HK-2 (cell line): Measurements from ENCODE around the gene STAB2.

Experiments
- DNase-seq: peaks from one replicate; pipeline ENCODE4 v3.0.0-alpha.2; 2018; ENCODE audit not compliant: unreplicated experiment

STAB2 gene

DNA sequence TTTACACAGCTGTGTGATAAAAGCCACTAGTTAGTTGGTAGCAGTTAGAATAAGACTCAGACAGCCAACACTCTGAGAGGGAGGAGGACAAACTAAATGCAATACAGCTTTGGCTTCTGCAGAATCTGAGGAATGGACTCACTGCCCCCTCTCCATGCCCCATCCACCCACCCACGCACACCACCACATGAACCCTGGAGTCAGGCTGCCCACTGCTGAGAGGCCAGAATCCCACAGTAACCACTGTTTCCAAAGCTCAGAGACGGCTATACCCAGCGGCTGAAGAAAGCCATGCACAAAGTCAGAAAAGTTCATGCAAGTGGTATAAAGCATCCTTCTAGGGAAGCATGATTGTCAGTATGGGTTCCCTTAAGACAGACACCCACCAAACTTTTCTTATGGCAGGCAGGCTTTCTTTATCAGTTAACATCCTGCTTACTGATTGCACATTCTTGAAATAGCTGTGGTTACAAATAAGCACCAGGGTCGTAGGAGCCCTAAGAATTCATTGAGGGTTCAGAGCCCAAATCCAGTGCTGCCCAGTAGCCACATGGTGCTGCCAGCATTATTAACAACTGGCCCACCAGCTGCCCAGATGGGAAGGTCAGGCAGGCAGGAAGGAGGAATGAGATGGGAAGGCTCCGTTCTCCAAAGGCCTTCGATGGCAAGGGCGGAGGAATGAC, 192.5 kb downstream of the STAB2 start:
- peak; percentile 17 for DNase-seq

GRCh38 chr12:103780093-103780440, 193.0 kb downstream of the STAB2 start:
- DNase-seq: no peak

DNA sequence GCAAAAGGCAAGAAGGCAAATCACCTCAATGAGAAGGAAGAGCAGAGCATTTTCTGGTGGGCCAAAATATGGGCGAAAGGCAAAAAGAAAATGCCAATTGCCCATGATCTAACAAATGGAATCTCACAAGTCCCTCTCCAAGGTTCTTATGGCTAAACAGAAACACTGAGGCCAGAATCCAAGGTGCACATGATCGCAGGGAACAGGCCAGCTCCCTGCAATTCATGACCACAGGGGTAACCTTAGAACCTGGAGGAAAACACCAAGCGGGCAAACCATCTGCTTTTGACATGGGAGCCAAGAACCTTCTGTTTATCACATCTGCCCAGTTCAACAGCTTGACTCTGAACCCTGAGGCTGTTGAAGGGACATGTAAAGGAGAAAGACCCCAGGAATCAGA, 193.9 kb downstream of the STAB2 start:
- no peak for DNase-seq

DNA sequence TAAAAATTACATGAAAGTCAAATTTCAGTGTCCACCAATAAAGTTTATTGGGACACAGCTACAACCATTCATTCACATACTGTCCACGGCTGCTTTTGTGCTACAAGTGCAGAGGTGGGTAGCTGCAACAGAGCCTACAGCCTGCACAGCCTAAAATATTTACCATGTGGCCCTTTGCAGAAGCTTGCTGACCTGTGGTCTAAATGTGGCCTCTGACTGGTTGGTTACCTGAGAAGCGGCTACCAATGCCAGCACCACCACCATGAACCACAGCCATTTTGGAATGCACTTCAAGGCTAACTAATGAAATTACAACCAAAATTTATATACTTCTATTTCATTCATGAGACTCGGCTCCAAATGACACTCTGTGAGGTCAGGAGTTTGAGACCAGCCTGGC, 195.3 kb downstream of the STAB2 start:
- no peak for DNase-seq

GRCh38 chr12:103783744-103784664, 196.9 kb downstream of the STAB2 start:
- no peak for DNase-seq

- no peak for DNase-seq
Measured at GRCh38 chr12:103785243-103786031, 198.4 kb downstream of the STAB2 start.

GRCh38 chr12:103786201-103786600, 199.1 kb downstream of the STAB2 start:
- DNase-seq: no peak

DNA sequence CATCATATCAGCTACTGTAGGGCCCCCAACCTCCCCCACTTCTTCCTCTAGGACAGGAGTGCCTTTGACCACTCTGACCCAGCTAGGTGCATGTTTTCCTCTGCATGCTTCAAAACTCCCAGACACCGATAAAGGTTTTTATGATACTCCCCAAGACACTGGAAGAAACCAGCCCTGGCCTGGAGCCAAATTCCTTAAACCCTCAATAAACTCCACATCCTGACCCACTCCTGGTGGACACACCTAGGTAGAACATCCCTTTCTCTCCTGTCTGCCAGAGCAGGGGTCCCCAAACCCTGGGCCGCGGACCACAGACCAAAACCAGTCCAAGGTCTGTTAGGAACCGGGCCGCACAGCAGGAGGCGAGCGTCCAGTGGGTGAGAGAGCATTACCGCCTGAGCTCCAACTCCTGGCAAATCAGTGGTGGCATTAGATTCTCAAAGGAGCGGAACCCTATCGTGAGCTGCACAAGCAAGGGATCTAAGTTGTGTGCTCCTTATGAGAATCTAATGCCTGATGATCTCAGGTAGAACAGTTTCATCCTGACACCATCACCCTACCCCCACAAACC, 204.4 kb downstream of the STAB2 start:
- no peak for DNase-seq

- no peak for DNase-seq
Measured at GRCh38 chr12:103793046-103793445, 206.0 kb downstream of the STAB2 start.

GRCh38 chr12:103793512-103794045, 206.5 kb downstream of the STAB2 start:
- no peak for DNase-seq

GRCh38 chr12:103794309-103795213, 207.5 kb downstream of the STAB2 start:
- DNase-seq: no peak

GRCh38 chr12:103798586-103798985, 211.5 kb downstream of the STAB2 start:
- no peak for DNase-seq

- DNase-seq: no peak
Measured at GRCh38 chr12:103799504-103799856, 212.4 kb downstream of the STAB2 start.

- DNase-seq: no peak
Measured at GRCh38 chr12:103799857-103800771, 213.0 kb downstream of the STAB2 start.

GRCh38 chr12:103801709-103802585, 214.9 kb downstream of the STAB2 start:
- DNase-seq: no peak

- no peak for DNase-seq
Measured at GRCh38 chr12:103802586-103802886, 215.5 kb downstream of the STAB2 start.

DNA sequence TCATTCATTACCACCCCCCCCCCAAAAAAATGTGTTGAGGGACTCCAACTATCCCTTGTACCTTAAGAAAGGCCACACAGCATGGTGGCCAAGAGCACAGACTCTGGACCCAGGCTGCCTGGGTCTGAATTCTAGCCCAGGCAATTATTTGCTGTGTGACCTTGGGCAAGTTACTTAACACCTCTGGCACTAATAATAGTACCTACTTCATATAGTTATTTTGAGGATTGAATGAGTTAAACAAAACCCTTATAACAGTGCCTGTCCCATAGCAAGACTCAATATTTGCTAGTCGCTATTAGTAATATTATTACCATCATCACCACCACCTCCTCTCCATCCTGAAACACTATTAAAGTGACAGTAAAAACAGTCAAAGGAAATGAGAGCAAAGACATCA, 216.8 kb downstream of the STAB2 start:
- DNase-seq: no peak

- no peak for DNase-seq
Measured at GRCh38 chr12:103805655-103806360, 218.7 kb downstream of the STAB2 start.
